ENCODE measurements around the gene HCN4.

DNA sequence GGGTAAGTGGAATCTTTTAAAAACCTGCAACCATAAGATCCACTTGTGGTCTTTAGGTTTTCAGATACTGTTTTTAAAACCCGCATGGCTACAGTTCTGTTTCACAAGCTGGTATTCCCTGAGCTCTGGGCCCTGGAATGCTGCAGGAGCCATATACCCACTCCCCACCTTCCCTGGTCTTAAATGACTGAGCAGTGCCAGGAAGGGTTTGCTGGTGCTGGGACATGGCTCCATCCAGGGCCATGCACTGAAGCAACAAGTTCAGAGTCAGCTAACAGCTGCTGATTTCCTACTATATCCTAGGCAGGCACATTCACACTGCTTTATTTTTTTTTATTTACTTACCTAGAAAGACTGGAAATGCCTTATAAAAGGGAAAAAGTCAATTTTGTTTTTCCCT, 77.3 kb downstream of the HCN4 start:
- TF ChIP-seq, protein P1, sequence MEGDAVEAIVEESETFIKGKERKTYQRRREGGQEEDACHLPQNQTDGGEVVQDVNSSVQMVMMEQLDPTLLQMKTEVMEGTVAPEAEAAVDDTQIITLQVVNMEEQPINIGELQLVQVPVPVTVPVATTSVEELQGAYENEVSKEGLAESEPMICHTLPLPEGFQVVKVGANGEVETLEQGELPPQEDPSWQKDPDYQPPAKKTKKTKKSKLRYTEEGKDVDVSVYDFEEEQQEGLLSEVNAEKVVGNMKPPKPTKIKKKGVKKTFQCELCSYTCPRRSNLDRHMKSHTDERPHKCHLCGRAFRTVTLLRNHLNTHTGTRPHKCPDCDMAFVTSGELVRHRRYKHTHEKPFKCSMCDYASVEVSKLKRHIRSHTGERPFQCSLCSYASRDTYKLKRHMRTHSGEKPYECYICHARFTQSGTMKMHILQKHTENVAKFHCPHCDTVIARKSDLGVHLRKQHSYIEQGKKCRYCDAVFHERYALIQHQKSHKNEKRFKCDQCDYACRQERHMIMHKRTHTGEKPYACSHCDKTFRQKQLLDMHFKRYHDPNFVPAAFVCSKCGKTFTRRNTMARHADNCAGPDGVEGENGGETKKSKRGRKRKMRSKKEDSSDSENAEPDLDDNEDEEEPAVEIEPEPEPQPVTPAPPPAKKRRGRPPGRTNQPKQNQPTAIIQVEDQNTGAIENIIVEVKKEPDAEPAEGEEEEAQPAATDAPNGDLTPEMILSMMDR (IDR thresholded peaks at IDR 0.05; ENCODE audit: low read depth, low read length) = no peak
- TF ChIP-seq EZH2phosphoT487 (IDR thresholded peaks at IDR 0.05; ENCODE audit: low read depth) = no peak

Data from OCI-LY3 (cell line).